GM18868 (cell line): ENCODE results near the gene ACOT8.

ENCODE experiments used
- ATAC-seq: cut with Tn5 transposase; IDR thresholded peaks from one replicate; pipeline ENCODE4 v1.9.1; 2021; ENCODE audit warnings: mild to moderate bottlenecking, moderate library complexity; ENCODE audit not compliant: unreplicated experiment

The ACOT8 gene

DNA sequence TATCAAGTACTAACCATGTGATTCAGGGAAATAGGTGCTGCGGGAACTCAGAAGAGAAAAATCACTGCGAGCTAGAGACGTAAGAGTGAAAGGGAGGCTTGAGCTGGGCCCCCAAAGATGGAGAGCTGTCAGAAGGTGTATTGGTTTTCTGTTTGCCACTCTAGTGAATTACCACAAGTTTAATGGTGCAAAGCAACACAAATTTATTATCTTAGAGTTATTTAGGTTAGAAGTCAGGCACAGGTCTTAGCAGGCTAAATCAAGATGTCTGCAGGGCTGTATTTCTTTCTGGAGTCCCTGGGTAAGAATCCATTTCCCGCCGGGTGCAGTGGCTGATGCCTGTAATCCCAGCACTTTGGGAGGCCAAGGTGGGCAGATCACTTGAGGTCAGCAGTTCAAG is 2.7 kb upstream of the ACOT8 start:
- ATAC-seq: no peak

DNA sequence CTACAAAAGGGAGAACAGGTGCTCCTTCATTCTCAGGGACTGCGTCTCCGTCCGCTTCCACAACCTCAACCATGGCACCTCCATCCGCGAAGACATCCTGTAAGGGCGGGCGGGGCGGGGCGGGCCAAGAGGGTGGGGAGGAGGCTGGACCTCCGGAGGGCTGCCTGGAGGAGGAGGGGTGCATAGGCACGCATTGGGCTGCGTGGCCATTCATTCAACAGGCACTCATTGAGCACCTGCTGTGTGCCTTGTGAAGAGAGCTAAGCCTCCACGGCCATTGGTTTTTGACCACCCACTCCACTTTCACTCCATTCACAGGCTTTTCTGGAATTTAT is 657 bp upstream of the ACOT8 start:
- peak; percentile 20 for ATAC-seq

DNA sequence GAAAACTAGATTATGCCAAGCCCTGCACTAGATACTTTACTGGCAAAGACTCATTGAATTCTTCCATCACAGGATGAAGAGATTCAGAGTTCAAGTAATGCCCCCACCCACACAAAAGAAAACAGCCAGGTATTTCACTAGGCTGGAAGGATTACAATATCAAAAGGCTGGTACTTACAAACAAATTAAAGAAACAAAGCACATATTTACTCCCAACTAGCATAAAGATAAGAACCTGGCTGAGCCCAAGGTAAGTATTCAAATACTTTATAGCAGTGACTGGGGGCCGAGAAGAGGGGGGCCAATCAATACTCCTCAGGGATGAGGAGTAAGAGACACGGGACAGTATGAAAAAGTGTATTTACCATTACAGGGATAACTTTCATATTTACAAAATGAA is 3.7 kb downstream of the ACOT8 start:
- no peak for ATAC-seq

DNA sequence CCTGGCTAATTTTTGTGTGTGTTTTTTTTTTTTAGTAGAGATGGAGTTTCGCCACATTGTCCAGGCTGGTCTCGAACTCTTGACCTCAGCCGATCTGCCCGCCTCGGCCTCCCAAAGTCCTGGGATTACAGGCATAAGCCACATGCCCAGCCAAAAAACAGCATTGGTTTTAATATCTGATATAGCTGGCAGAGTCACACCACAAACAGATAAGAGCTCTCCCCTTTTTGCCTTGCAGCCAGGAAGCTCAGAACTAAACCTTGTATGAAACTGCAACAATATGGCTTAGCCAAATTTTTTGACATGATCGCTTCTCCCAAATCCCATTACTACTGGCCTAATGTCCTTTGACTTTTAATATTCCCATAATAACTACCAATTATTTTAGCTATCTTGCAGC is 4.9 kb downstream of the ACOT8 start:
- ATAC-seq: no peak

DNA sequence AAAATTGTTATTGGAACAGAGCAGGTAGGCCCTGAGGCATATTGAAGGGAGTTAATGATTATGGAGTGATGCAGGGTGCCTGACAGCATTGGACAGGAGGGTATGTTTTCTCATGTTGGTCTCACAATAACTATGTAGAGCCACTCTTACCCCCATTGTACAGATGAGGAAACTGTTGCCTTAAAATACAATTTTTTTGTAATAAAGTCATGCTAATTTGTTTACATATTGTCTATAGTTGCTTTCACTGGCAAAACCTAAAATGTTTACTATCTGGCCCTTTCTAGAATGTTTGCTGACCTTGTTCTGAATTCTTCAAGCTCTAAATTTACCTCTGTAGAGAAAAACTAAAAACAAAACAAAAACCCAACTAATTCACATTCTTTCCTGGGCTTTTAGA is 5.7 kb downstream of the ACOT8 start:
- ATAC-seq: no peak

DNA sequence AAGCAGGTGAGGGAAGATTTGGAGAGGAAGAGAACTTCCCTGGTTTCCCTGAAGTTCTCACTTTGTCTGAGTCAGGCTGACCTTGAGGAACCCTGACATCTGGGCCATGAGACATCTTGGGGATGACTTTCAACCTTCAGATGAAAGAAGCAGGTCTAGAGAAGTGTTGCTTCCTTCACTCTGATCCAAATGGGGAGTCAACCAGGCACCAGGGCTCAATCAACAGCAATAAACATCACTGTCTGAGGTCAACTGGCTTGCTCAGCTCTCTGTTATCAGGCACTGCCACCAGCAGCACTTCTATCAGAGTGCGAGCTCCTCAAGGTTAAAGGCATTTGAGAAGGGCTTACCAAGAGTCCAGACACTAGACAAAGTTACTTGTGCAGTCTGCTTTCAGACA is 6.3 kb downstream of the ACOT8 start:
- no peak for ATAC-seq

DNA sequence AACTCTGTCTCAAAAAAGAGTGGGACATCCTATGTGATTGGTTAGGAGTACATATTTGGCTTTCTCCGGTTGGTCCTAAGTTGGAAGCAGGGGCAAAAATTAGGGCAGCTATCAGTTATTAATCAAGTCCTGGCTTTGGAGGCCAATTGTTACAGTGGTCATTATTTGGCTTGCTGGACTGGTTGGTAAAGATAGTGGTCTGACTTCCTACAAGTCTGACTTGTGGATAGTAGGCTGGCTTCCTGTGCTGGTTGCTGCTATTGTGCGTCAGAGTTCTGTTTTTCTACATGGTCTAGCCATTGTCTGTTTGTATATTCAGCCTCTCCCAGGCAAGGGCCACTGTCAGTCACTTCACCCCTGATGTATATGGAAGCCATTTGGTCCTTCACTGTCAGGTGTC is 7.0 kb downstream of the ACOT8 start:
- no peak for ATAC-seq

DNA sequence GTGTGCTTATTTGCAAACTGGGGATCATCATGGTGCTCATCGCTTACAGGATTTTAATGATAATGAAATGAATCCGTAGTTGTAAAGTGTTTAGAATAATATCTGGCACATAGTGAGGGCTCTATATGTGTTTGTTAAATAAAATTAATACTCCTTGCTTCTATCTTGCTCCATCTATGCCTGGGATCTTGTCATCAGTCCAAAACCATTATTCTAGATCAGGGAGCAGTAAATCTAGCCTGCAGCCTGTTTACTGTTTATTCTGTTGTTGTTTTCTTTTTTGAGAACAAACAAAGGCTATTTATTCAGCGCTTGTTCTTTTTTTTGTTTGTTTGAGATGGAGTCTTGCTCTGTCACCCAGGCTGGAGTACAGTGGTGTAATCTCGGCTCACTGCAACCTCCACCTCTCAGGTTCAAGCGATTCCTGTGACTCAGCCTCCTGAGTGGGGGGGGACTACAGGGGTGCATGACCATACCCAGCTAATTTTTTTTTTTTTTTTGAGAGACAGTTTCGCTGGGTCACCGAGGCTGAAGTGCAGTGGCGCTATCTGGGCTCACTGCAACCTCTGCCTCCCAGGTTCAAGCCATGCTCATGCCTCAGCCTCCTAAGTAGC is 8.1 kb downstream of the ACOT8 start:
- ATAC-seq: no peak

DNA sequence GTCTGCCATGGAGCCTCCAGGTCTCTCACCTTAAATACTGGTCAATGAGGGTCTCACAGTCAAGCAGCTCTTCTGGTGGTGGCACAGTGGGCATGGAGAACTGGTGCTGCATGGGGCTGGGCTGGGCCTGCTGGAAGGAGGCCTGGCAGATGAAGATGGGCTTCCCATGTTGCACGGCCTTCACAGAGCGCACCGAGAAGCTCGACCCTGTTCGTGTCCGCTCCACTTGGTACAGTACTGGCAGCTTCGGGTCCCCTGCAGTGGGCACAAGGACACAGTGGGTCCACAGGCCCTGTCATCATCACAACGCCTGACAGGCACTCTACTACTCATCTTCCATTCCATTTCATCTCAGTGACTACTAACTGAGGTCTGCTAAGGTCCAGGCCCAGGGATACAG is 8.8 kb downstream of the ACOT8 start:
- ATAC-seq: no peak

DNA sequence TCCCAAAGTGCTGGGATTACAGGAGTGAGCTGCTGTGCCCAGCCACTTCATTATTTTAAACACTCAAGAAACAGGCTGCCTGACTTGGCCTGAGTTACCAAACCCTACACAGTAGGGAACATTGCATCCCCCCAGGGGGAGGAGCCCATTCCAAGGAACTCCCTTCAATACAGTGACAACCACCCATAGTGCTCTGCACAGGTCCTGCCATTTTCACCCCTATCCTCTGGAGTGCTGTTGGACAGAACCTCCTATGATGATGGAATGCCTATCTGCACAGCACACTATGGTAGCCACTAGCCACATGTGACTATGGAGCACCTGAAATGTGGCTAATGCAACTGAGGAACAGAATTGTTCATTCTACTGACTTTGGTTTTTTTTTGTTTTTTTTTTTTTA is 11.7 kb downstream of the ACOT8 start:
- ATAC-seq: no peak

DNA sequence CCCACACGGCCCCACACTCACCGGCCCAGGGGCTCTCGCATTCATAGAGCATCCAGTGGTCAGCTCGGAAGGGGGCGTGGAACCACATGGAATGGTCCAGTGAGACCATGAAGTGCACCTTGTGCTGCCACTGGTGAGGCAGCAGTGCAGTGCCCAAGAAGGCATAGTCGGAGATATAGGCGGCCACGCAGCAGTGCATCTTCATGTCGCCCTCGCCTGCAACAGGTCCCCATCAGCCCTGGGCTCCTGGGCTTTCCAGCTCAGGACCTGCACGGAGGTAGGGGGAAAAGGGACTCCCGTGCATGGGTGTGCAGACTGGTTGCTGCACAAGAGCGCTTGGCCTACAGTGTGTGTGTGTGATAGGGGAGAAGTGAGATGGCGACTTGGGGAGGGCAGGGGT is 13.7 kb downstream of the ACOT8 start:
- ATAC-seq: no peak

DNA sequence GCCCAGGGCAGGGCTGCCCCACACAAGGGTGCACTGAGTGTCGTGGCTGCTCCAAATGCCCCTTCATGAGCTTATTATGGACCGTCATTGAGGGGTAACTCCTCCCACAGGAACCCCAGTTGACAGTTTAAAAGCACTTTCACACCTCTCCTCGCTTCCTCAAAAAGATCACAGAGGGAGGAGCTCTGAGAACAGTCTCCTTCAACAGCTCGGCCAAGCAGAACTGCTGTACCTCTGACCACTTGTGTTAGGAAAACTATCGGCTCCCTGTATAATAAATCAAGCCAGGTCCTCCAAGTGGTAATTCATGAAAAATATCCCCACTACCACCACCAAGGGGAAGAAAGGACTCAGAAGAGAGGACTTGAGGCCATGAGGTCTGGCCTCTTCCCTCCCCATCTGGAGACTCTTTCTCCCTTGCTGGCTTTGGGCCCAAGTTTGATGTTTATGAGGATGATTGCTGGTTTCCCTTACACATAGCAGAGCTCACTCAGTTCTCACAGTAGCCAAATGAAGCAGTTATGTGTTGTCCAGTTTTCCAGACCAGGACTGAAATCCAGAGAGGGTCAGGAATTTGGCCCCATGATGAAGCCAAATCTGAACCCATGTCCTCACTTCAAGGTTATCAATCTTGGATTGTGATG is 14.9 kb downstream of the ACOT8 start:
- peak; percentile 86 for ATAC-seq

DNA sequence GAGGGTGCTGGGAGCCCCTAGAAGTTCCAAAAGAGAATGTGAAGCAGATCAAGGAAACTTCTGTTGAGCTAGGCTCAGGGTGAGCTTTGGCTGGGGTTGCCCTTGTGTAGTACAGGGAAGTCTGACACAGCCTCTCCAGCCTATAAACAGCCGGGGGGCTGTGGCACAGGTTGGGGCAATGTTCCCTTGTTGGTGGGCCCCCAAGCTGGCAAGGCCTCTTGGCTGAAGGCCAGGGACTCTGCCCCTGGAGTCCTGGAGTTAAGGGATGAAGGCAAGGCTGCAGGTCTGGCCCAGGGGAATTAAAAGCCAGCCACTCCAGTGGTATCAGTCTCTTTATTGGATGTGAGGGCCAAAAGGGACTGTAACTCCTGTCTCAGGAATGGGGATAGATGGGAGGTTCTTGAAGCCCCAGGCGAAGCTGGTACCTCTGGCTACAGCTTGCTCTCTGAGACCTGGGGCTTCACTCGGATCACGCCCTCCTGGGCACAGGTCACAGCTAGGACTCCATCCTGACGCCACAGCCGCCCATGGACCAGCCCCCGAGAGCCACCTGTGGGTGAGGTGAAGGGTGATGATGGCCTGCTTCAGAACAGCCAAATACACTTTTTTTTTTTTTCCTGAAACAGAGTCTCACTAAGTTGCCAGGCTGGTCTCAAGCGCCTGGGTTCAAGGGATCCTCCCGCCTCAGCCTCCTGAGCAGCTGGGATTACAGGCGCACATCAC is 15.6 kb downstream of the ACOT8 start:
- no peak for ATAC-seq

DNA sequence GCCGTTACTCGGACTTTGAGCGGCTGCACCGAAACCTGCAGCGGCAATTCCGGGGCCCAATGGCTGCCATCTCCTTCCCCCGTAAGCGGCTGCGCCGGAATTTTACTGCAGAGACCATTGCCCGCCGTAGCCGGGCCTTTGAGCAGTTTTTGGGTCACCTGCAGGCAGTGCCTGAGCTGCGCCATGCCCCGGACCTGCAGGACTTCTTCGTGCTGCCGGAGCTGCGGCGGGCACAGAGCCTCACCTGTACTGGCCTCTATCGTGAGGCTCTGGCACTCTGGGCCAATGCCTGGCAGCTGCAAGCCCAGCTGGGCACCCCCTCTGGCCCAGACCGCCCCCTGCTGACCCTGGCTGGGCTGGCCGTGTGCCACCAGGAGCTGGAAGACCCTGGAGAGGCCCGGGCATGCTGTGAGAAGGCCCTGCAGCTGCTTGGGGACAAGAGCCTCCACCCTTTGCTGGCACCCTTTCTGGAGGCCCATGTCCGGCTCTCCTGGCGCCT is 16.4 kb downstream of the ACOT8 start:
- ATAC-seq: no peak

DNA sequence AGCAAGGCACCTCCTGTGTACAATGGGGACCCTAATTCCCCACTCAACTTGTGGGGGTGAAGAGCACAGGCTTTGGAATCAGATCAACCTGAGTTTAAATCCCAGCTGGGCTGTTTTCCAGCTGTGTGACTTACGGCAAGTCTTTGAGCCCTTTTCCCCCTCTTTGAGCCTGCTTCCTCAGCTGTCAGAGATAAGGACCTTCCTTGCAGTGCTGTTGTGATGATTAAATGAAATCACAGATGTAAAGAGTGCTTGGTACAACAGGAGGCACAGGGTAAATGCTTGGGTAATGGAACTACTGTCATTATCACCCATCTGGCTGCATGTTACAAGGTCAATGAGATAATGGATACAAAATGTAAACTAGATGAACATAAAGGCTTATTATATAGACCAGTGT is 20.4 kb downstream of the ACOT8 start:
- no peak for ATAC-seq

DNA sequence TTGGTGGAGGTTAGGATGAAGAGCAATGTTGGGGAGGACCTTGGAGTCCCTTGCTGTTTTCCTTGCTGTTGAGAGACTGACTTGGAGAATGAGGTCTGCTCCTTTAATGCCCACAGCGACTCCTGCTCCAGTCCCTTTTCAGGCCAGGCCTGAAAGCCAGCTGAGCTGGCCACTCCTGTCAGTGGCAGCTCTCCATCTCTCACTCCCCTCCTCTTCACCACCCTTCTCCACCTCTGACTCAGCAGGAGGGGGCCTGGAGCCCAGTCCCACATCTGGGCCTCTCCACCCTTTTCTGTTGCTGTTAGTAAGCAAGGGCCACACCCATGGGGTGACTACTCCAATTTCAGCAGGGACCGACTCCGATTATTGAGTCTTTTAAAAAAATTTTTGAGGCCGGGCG is 21.4 kb downstream of the ACOT8 start:
- no peak for ATAC-seq

DNA sequence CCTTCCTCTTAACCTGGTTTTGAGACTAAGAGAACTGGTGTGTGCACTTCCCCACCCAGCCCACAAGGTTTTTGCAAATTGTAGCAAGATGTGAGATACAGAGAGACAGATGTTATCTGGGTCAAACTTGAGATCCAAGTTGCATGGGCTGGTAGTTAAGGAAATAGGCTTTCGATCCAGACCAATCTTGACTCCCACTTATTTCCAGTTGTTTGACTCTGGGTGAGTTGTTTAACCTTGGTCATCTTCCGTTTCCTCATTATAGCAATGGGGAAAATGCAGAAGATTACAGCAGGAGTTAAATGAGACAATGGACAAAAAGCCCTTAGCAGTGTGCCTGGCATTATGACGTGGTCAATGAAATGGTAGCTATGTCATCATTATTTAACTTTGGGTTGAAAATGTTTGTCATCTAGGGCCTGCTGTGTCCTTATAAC is 21.8 kb downstream of the ACOT8 start:
- ATAC-seq: no peak

DNA sequence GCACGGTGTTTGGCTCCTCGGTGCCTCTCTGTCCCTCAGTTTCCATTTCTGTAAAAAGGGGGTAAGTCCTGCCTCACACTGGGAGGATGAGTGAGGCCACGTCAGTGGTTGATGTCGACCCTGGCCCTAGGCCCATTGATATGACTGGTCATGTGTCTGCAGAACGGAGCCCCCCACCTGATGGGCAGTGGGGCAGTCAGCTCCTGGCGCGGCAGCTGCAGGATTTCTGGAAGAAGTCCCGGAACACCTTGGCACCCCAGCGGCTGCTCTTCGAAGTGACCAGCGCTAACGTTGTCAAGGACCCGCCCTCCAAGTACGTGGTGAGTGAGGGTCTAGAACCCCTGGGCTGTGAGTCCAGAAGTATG is 22.4 kb downstream of the ACOT8 start:
- ATAC-seq: no peak

DNA sequence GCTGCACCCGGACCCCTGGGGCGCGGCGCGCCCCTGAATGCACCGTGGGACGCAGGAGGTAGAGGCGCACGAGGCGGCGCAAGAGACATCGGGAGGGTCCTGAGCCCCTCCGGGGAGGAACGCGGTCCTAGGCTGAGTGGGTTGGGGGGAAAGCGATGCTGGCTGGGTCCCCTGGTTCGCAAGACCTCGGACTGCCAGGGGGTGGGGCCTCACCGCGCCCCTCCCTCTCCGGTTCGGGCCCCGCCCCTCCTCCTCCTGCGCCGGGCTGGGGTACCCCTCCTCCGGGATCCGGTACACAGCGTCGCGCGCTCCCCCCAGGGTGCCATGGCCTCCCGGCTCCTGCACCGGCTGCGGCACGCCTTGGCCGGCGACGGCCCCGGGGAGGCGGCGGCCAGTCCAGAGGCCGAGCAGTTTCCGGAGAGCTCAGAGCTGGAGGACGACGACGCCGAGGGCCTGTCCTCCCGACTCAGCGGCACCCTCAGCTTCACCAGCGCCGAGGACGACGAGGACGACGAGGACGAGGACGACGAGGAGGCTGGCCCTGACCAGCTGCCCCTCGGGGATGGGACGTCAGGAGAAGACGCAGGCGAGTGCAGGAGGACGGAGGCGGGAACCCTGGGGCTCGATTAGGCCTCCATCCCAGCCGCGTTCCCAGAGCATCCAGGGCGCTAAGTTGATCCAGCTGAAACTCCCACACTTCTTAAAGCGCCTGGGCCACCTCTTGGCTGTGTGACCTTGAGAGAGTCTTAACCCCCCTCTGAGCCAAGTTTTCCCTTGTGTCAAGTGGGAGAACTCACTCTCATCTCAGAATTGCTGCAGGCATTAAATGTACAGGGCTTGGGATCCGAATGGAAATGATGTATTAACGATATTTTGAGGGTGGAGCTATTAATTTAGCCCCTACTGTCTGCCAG is 23.1 kb downstream of the ACOT8 start:
- no peak for ATAC-seq

DNA sequence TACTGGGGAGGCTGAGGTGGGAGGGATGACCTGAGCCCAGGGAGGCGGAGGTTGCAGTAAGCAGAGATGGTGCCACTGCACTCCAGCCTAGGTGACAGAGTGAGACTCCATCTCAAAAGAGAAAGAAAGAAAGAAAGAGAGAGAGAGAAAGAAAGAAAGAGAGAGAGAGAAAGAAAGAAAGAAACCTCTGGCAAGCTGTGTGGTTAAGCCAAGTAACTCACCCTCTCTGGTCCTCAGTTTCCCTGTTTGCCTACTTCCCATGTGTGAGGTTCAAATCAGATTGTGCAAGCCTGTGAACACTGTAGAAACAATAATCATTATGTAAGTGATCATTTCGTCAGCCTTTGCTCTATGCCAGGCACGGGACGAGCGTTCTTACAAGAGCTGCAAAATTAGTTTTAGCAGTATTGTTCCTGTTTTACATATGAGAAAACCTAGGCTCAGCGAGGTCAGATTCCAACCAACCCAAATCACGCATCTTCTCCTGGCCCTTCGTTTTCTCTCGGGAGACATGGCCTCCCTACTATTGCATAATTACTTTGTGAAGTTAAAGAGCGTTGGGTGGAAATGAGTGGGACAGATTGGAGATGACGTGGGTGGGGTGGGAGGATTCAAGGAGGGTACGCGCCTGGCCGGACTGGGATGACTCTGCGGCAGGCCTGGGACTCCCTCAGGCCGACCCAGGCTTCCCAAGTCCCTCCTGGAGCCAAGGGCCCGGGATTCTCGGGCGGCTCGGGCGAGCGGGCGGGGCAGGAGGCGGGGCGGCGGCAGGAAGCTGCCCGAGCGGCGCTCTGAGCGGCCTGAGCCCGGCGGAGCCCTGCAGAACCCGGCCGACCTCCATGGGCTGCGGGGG is 23.9 kb downstream of the ACOT8 start, which contains the start of gene SNX21:
Gene SNX21, plus strand, starts transcription at position 770 of the 853 bp plus-strand sequence. CDS start 121 bp downstream, outside the sequence.
- no peak for ATAC-seq
